Smooth muscle cell (in vitro differentiated cells): ENCODE data around the gene SCARB2. TPM values are rescaled to one million over a fixed set of nuclear protein-coding genes. Genes with fewer than 3 reads are reported as not detected.

Experiments used
- DNase-seq: peaks from one replicate; lab custom pipeline; 2025; ENCODE audit not compliant: unreplicated experiment; lab: John Stamatoyannopoulos, UW
- H2AFZ ChIP-seq: fragments of 200-600 bp; sonication (generic); 2 replicates; pipeline ENCODE4 v1.6.0; 2016; ENCODE audit warnings: antibody characterized with exemption, low read depth, mild to moderate bottlenecking
- H3F3A ChIP-seq: fragments of 200-600 bp; sonication (generic); 2 replicates; pipeline ENCODE4 v1.6.0; 2017; ENCODE audit warnings: antibody characterized with exemption, low read depth
- H3K27ac ChIP-seq: fragments of 200-600 bp; sonication (generic); 2 replicates; pipeline ENCODE4 v1.5.1; 2016; ENCODE audit warnings: low read depth, mild to moderate bottlenecking
- H3K27me3 ChIP-seq: fragments of 200-600 bp; sonication (generic); 2 replicates; pipeline ENCODE4 v1.6.1; 2016; ENCODE audit warnings: low read depth, mild to moderate bottlenecking
- H3K36me3 ChIP-seq: fragments of 200-600 bp; sonication (generic); 2 replicates; pipeline ENCODE4 v1.5.1; 2016; ENCODE audit warnings: low read depth
- H3K4me1 ChIP-seq: fragments of 200-600 bp; sonication (generic); 2 replicates; pipeline ENCODE4 v1.5.1; 2016; ENCODE audit warnings: low read depth
- H3K4me2 ChIP-seq: fragments of 200-600 bp; sonication (generic); 2 replicates; pipeline ENCODE4 v1.6.0; 2016; ENCODE audit warnings: mild to moderate bottlenecking
- H3K4me3 ChIP-seq: fragments of 200-600 bp; sonication (generic); 2 replicates; pipeline ENCODE4 v1.5.1; 2016; ENCODE audit warnings: mild to moderate bottlenecking
- H3K79me2 ChIP-seq: fragments of 200-600 bp; sonication (generic); 2 replicates; pipeline ENCODE4 v1.6.0; 2016; ENCODE audit warnings: low read depth, mild to moderate bottlenecking
- H3K9ac ChIP-seq: fragments of 200-600 bp; sonication (generic); 2 replicates; pipeline ENCODE4 v1.6.0; 2016; ENCODE audit warnings: low read depth
- H3K9me3 ChIP-seq: fragments of 200-600 bp; sonication (generic); replicated peaks from 2 replicates; pipeline ENCODE4 v1.5.1; 2016; ENCODE audit warnings: low read depth
- H4K20me1 ChIP-seq: fragments of 200-600 bp; sonication (generic); 2 replicates; pipeline ENCODE4 v1.6.0; 2016; ENCODE audit warnings: low read depth
- WGBS: methylation state at CpG from one replicate; pipeline ENCODE4 v1.1.7; 2016; ENCODE audit warnings: low lambda C conversion rate; 5-methylcytosine and 5-hydroxymethylcytosine counted together
- polyA plus RNA-seq: library from polyadenylated mRNA; unstranded; fragments of >200 nt; fragmentation: Nextera tagmentation; extraction: Ambion mirVana; gene quantifications from 2 replicates; pipeline ENCODE4 v1.2.1, GENCODE V29; 2016
- total RNA-seq: library from RNA; depleted of rRNA; stranded (reverse); fragments of >200 nt; gene quantifications from 2 replicates; pipeline ENCODE4 v1.2.3, GENCODE V29; 2014
- TF ChIP-seq, protein P1 (sequence below): fragments of 200-600 bp; sonication (generic); IDR thresholded peaks from 2 replicates; pipeline ENCODE4 v1.5.1; 2017; ENCODE audit warnings: borderline replicate concordance, mild to moderate bottlenecking, antibody characterized with exemption; ENCODE audit not compliant: insufficient read depth, poor library complexity, severe bottlenecking

The SCARB2 gene
- total and polyA plus RNA-seq, 2 experiments from 2014 or later = 162 to 270 TPM

DNA sequence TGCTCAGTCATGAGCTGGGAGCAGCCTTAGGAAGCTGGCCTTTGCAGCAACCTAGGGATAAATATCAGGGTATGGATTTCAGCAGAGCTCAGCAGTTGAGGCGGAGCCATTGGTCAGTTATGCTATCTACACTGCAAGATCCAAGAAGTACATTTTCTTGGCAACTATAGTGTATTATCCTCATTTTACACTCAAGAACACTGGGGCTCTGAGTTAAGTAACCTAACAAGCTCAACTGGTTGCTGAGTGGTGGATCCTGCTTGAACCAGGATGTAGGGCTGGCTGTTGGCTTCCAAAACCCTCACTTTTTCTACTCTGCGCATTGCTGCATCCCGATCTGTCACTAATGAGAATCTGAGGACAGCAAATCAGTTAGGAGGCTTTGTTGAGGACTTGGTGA lies 1.5 kb upstream of the SCARB2 start:
- Histone ChIP-seq H3K4me1 (peaks cover 34% of the 10 kb centered on the region), H3K4me2 (peak overlapping the region; percentile 88), H2AFZ (no peak overlapping the region), H3K9me3 (no peaks in the 10 kb centered on the region), H3K36me3 (no peaks in the 10 kb centered on the region), H4K20me1 (peaks cover 20% of the 10 kb centered on the region), H3K4me3 (no peak overlapping the region), H3K9ac (no peak overlapping the region), H3K27ac (no peak overlapping the region), H3F3A (peaks cover 6% of the 10 kb centered on the region), H3K27me3 (no peaks in the 10 kb centered on the region), H3K79me2 (peaks cover 44% of the 10 kb centered on the region)
- TF ChIP-seq, protein P1, sequence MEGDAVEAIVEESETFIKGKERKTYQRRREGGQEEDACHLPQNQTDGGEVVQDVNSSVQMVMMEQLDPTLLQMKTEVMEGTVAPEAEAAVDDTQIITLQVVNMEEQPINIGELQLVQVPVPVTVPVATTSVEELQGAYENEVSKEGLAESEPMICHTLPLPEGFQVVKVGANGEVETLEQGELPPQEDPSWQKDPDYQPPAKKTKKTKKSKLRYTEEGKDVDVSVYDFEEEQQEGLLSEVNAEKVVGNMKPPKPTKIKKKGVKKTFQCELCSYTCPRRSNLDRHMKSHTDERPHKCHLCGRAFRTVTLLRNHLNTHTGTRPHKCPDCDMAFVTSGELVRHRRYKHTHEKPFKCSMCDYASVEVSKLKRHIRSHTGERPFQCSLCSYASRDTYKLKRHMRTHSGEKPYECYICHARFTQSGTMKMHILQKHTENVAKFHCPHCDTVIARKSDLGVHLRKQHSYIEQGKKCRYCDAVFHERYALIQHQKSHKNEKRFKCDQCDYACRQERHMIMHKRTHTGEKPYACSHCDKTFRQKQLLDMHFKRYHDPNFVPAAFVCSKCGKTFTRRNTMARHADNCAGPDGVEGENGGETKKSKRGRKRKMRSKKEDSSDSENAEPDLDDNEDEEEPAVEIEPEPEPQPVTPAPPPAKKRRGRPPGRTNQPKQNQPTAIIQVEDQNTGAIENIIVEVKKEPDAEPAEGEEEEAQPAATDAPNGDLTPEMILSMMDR = no peak
- WGBS = 92% methylated on average over 3 of the region's 3 CpGs
- no peak for DNase-seq

DNA sequence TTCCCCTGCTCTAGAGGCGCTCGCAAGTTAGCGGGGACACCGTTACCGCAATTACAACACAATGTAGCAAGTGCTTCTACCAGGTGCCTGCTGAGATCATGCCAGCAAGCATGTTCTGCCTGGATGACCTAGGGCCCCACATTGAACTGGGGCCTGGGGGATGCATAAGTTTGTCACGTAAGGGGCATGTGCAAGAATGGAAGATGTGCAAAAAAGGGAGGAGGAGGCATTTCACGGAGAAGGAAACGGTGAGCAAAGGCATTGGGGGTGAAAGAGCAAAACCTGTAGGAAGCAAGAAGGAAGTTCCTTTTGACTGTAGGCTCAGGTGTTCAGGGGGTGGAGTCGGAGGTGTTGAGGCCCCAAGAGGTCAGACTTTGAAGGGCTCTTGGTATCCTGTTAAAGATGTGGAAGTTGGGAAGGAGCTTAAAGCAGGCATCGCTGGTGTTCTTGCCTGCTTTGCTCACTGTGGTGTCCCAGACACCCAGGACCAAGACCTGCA lies 602 bp upstream of the SCARB2 start:
- no peaks in the 10 kb centered on the region for H3K9me3 ChIP-seq
- DNase-seq = no peak
- H2AFZ ChIP-seq = peak overlapping the region; percentile 93
- H3F3A ChIP-seq = peaks cover 6% of the 10 kb centered on the region
- peak overlapping the region; percentile 96 for H3K27ac ChIP-seq
- peaks cover 24% of the 10 kb centered on the region for H4K20me1 ChIP-seq
- WGBS = 30% methylated on average over 10 of the region's 10 CpGs
- peaks cover 53% of the 10 kb centered on the region for H3K79me2 ChIP-seq
- H3K36me3 ChIP-seq = no peaks in the 10 kb centered on the region
- H3K4me1 ChIP-seq = peaks cover 34% of the 10 kb centered on the region
- TF ChIP-seq, protein P1 = no peak
- no peaks in the 10 kb centered on the region for H3K27me3 ChIP-seq
- H3K4me2 ChIP-seq = peak overlapping the region; percentile 88
- peak overlapping the region; percentile 94 for H3K9ac ChIP-seq
- H3K4me3 ChIP-seq = peak overlapping the region; percentile 94

DNA sequence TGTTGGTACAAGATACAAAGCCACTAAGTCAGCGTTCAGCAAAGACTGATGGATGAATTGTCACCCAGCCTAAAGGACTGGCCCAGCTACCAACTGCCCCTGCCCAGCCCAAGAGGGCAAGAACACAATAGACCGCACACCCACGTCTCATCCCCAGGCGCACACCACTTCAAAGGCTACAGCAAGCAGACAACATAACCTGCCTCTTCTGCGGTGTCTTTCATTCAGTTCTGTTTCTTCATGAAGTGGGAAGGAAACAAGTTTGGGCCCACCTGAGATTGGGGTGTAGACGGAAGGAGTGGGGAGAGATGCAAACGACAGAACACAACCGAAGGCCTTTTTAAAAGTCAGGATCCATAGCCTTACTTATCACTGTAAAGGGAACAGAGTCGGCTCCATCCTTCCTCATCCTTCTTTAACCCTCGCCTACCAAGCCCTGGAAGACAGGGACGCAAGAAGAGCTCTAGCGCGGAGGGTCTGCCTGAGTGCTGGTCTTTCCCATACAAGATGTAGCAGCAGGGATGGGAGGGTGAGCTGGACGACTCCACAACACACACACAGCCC lies 691 bp downstream of the SCARB2 start:
- Histone ChIP-seq H3K9ac (peak overlapping the region; percentile 94), H3K9me3 (no peaks in the 10 kb centered on the region), H3F3A (peaks cover 9% of the 10 kb centered on the region), H4K20me1 (peaks cover 27% of the 10 kb centered on the region), H3K4me2 (peak overlapping the region; percentile 88), H2AFZ (peak overlapping the region; percentile 93), H3K27me3 (no peaks in the 10 kb centered on the region), H3K27ac (peak overlapping the region; percentile 96), H3K36me3 (no peaks in the 10 kb centered on the region), H3K4me3 (peak overlapping the region; percentile 94), H3K4me1 (peaks cover 45% of the 10 kb centered on the region), H3K79me2 (peaks cover 63% of the 10 kb centered on the region)
- no peak for DNase-seq
- 14% methylated on average over 14 of the region's 14 CpGs for WGBS
- TF ChIP-seq, protein P1 = no peak
